Activated CD8-positive, alpha-beta memory T cell treated with anti-CD3 and anti-CD28 coated beads, Interleukin-2, amount 50 U/mL, for 1 hour (primary cell): ENCODE data around the gene ARMC12.
"Not testable (repeated sequence)": the region's sequence is repeated elsewhere in the genome, so short reads cannot be mapped to it uniquely, and the experiment has no call there.

Source experiments
- DNase-seq: peaks from one replicate; pipeline ENCODE4 v3.0.0-alpha.2; 2020; ENCODE audit errors: extremely low read depth

ARMC12 gene, protein sequence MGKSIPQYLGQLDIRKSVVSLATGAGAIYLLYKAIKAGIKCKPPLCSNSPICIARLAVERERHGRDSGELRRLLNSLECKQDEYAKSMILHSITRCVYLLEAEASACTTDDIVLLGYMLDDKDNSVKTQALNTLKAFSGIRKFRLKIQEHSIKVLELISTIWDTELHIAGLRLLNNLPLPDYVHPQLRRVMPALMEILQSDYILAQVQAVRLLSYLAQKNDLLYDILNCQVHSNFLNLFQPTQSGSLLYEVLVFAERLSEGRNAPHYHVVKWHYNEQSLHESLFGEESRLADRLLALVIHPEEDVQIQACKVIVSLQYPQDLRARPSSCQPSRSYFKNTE

DNA sequence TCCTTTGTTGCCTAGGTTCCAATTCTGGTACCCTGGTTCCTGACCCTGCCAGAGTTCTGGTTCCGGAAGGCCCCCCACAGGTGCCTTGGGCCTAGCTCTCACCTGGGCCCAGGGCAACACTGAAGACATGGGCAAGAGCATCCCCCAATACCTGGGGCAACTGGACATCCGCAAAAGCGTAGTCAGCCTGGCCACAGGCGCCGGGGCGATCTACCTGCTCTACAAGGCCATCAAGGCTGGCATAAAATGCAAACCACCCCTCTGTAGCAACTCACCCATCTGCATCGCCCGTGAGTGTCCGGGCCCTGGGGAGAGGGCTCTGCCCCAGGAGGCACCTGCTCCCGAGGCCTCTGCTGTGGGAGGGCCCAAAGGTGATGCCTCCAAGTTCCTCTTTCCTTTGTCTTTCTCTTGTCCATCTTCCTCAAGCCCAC is at the start of gene ARMC12:
ARMC12 (plus strand) TSS at position 51 of the 431 bp plus-strand sequence; CDS start at position 128, 77 bp downstream.
- no peak for DNase-seq

DNA sequence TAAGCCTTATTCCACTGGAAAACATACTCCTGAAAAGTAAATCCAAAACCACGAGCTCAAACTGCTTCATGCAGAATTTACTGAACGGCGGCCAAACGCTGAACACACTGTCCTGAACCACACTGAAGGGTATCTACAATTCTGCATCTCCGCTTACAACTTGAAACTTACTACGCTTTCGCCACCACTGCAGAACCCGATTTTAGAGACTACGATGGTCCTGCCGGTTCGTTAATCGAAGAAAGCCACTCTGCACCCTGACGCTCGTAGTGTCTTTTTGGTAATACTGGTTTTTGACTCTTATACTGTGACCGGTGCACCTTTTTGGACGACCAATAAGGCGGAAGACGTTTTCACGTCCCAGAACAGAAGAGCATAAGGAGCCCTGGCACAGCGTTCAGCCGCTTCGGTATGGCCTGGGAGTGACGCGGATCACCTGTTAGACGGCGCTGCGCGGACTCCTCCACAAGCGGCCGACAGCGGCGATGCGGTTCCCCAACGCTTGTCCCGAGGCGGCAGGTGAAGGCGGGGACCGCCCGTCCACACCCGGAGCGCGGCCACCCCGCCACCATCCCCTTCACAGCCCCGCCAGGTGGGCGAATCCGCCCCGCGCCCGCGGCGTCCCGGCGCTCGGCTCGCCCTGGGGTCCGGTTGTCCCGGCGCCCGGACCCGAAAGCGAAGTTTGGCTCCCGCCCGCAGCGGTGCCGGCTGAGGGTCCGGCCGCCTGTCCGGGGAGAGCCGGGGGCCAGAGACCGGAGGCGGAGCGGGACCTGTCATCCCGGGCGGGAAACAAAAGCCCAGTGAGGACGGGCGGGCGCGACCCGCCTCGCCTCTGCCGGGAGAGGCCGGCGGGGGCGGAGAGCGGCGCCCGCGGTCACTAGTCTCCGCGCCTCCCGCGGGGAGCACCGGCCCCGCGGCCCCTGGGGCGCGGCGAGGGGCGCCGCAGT is 48.9 kb upstream of the ARMC12 start:
- no peak for DNase-seq

DNA sequence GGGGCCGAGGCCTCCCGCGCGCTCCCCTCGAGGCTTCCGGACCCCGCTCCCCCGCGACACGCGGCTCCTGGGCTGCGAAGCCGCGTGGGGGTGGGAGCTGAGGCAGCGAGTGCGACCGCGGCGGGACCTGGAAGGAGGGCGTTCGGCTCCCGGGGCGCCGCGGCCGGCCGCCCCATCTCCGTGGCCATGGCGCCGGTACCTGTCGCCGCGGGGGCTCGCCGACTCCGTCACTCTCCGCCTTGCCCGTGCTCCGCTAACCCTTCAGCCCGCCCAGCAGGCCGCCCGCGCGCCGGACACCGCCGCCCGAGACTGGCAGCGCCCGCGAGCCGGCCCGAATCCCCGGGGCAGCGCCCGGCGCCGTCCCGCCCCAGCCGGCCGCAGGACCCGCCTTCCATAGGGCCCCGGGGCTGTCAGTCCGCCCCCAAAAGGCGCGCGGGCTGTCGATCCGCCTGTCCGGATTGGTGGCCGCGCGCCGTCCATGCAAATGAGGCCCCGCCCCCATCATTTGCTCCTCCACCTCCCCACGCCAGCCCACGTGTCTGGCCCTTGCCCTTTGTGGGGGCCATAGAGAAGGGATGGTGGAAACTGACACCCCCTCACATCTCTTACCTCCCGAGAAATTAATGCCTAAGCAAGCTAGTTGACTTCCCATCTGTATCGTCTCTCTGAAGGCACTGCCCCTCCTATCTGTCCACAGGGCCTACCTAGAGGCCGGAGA is 48.1 kb upstream of the ARMC12 start, which contains the start of gene FKBP5:
FKBP5 (minus strand) TSS at position 311 of the 718 bp plus-strand sequence. CDS start 46,091 bp downstream, outside the sequence.
- DNase-seq: peak; percentile 57

DNA sequence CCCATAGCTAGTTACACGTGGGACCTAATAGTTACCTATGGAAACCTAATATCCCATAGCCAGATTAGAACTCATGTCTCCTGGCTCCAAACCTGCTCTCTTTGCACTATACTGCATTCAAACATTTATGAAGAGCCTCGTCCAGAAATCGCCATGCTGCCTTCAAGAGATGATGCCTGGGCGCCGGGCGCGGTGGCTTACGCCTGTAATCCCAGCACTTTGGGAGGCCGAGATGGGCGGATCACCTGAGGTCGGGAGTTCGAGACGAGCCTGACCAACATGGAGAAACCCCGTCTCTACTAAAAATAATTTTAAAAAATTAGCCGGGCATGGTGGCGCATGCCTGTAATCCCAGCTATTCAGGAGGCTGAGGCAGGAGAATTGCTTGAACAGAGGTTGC is 46.8 kb upstream of the ARMC12 start:
- DNase-seq: not testable (repeated sequence)

DNA sequence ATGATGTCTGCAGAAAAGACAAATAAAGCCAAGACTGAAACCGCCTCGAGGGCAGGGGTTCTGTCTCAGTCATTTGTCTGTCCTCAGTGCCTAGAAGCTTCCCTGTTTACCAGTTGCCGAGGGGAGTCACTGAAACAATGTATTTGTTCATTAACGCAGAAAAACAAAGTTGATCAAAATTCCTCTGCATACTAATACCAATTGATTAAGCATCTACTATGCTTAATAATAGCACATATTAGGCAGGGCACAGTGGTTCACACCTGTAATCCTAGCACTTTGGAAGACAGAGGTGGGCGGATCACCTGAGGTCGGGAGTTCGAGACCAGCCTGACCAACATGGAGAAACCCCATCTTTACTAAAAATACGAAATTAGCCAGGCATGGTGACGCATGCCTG is 46.3 kb upstream of the ARMC12 start:
- no peak for DNase-seq

DNA sequence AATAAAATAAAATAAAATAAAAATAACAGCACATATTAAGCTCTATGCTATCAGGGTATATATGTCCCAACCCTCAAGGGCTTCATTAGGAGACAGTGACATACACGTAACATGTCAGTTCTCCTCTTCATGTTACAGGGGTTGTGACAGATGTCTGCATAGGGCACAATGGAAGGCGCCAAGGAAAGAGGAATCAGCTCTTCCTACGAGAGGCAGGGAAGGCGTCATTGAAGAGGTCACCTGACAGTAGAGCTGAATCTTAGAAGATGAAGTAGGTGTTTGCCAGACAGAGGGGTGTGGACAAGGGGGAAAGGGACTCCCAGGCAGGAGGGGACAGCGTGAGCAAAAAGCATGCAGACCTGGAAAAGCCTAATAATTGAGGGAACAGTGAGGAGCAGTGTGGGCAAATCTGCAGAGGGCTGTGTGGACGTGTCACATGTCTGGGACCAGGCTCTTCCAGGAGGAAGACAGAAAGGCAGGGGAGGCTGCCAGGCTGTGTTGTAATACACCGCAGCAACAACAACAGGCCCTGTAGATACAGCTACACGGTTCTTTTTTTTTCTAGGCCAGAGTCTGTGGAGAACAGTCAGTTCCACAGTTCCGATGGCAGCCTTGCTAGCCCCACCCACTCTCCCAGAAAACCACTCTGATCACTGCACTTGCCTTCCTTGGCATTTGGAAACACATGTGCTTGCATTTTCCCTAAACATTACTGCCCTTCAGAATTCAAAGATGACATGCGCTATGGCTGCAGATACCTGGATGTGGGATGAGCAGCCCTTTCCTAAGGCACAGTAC is 45.6 kb upstream of the ARMC12 start:
- DNase-seq: no peak

DNA sequence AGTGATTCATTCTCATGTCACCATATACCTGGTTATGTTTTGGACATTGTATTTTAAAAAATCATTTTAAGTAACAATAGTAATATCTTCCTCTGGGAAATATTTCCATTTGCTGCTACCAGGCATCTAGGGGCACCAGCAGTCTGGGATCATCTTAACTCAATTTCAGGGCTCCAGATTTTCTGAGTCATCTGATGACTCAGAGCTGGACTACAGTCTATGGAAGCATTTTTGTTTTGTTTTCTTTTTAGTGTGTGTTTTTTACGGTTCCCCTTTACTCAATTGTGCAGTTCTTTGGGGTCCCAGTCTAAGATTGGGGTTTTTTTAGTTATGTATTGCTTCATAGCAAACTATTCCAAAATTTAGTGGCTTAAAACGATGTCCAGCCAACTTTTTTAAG is 42.4 kb upstream of the ARMC12 start:
- no peak for DNase-seq

DNA sequence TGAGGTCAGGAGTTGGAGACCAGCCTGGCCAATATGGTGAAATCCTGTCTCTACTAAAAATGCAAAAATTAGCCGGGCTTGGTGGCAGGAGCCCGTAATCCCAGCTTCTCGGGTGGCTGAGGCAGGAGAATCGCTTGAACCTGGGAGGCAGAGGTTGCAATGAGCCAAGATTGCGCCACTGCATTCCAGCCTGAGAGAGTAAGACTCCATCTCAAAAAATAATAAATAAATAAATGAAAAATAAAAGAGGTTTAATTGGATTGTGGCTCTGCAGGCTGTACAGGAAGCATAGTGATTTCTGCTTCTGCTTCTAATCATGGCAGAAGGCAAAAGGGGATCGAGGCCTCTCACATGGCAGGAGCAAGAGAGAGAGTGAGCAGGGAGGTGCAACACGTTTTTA is 38.4 kb upstream of the ARMC12 start:
- not testable (repeated sequence) for DNase-seq

DNA sequence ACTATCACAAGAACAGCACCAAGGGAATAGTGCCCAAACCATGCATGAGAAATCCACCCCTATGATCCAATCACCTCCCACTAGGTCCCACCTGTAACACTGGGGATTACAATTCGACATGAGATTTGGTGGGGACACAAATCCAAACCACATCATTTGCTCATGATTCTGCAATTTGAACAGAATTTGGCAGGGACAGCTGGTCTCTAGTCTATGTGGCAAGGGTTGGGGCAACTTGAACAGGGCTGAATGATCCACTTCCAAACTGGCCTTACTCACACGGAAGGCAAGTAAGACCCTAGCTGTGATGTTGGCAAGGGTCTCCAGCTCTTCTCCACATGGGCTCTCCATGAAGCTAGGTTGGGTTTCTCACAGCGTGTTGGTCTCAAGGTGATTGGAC is 38.0 kb upstream of the ARMC12 start:
- no peak for DNase-seq

DNA sequence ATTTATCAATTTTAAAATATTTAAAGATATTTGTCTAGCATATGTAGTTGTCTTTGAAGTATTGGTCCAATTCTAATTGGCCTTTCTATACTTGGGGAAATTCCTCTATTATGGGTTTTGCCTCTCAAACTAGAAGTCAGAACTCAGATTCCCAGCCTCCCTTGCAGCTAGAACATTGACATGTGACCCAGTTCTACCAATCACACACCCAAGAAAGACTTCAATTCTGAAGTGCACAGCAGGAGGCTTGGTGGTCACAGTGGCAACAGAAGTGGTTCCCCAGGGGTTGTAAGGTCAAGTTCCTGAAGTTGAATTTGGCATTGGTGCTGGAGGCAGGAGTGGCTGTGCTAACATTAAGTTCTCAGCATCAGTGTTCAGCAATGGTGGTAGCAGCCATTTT is 33.3 kb upstream of the ARMC12 start:
- DNase-seq: no peak

DNA sequence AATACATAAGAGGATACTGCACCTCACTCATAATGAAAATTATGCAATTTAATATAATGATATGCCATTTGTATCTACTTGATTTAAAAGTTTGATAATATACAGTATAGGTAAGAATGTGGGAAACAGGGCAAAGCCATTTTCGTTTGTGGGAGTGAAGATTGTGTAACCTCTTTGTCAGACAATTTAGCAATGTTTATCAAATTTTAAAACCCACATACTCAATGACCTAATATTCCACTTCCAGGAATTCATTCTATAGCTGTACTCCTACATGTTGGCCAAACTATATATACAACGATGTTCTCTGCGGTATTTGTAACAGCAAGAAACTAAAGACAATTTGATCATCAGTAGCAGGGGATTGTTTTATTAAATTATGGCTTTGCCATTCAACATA is 30.4 kb upstream of the ARMC12 start:
- DNase-seq: no peak

DNA sequence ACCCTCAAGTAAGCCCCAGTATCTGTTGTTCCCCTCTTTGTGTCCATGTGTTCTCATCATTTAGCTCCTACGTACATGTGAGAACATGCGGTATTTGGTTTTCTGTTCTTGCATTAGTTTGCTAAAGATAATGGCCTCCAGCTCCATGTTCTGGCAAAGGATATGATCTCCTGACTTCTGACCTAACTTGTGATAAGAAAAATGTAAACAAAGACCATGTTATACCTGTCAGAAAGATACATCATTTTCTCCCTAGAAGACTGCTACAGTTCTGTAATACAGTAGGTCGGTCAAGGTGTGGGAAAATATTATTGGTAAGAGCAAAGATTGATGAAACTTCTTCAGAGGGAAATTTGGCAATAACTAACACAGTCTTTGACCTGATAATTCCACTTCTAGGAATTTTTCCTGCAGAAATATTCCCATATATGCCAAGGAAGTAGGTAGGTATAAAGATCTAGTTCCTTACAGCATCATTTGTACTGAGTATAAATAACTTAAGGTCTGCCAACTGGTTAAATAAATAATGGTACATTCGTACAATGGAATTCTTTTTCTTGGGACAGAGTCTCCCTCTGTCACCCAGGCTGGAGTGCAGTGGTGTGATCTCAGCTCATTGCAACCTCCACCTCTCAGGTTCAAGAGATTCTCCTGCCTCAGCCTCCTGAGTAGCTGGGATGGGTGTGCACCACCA is 29.0 kb upstream of the ARMC12 start:
- DNase-seq: no peak

DNA sequence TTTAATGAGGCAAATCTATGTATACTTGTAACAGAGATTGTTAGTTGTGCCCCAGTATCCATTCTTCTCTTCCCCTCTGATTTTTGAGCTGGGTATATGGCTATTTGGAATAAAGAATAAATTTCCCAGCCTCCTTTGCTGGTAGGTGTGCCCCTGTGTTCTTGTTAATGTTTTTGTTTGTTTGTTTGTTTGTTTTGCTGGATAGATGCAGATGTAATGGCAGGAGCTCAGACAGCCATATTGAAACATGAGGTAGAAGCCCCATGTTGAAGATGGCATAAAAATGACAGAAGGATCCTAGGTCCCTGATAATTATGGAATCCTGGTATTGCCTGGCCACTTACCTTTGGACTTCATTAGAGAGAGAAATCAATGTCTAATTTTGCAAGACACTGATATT is 28.2 kb upstream of the ARMC12 start:
- no peak for DNase-seq

DNA sequence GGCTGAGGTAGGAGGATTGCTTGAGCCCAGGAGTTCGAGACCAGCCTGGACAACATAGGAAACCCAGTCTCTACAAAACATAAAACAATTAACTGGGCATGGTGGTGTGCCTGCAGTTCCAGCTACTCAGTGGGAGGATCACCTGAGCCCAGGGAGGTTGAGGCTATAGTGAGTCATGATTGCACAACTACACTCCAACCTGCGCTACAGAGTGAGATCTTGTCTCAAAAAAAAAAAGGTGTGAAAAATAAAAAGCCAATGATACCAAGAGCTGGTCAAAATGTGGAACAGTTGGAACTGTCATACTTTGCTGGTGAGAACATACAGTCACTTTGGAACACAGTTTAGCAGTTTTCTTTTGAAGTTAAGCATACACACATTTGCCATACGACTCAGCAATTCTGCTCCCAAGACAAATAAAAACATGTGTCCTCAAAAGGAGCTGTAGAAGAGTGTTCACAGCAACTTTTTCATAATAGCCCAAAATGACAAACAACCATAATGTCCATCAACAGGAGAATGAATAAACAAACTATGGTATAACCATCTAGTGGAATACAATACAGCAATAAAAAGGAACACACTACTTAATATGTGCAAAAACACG is 26.5 kb upstream of the ARMC12 start:
- DNase-seq: no peak

DNA sequence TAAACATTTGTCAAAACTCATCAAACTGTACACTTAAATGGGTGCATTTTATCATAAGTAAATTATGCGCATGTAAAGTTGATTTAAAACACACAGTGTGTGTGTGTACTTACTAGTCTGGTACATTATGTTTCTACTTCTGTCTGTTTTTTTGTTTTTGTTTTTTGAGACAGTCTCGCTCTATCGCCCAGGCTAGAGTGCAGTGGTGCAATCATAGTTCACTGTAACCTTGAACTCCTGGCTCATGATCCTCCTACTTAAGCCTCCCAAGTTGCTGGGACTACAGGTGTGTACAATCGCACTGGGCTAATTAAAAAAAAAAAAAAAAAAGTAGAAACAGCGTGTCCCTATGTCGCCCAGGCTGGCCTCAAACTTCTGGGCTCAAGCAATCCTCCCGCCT is 25.1 kb upstream of the ARMC12 start:
- no peak for DNase-seq

DNA sequence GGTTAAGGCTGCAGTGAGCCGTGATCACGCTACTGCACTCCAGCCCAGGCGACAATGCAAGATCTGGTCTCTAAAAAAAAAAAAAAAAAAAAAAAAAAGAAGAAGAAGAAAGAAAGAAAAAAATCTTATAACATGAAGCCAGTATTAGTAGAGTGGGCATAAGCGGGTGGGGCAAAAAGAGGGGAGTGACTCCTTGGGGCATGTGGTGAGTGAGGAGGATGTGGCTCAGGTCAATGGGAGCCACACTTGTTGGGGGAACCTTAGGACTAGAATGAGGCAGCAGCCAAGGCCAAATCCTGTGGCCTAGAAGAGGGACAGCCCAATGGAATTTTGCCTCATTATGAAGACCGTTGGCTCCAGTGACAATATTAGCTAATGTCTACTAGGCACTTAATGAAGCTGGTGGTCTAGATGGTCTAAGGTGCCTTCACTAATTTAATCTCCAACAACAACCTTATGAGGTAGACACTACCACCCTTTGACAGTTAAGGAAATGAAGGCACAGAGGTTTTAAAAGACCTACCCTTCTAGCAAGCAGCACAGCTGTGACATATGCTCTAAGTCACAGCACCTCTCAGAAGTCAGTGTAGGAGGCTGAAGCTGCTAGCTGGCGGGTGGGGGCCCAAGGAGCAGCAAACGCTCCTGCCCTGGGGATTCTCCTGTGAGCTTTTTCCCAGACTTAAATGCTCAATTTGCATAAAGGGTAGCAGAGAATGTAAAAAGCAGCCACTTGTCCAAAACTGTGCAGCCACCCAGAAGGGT is 23.6 kb upstream of the ARMC12 start:
- no peak for DNase-seq

DNA sequence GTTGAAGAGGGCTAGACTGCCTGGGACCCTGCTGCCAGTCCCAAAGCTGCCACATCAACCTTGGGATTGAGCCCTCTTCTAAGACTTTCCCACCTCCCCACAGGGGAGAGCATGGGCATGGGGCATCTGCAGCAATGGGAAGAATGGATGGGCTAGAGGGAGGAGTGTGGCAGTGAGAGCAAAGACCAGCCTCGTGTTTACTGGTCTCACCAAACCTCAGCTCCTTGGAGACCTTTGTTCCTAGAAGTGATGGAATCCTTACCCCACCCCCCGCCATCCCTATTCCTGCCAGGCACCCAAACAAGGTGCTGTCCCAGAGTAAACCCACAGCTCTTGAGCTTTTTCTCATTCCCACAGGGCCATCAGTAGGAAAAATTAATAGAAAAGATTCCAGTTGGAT is 20.0 kb upstream of the ARMC12 start:
- no peak for DNase-seq

DNA sequence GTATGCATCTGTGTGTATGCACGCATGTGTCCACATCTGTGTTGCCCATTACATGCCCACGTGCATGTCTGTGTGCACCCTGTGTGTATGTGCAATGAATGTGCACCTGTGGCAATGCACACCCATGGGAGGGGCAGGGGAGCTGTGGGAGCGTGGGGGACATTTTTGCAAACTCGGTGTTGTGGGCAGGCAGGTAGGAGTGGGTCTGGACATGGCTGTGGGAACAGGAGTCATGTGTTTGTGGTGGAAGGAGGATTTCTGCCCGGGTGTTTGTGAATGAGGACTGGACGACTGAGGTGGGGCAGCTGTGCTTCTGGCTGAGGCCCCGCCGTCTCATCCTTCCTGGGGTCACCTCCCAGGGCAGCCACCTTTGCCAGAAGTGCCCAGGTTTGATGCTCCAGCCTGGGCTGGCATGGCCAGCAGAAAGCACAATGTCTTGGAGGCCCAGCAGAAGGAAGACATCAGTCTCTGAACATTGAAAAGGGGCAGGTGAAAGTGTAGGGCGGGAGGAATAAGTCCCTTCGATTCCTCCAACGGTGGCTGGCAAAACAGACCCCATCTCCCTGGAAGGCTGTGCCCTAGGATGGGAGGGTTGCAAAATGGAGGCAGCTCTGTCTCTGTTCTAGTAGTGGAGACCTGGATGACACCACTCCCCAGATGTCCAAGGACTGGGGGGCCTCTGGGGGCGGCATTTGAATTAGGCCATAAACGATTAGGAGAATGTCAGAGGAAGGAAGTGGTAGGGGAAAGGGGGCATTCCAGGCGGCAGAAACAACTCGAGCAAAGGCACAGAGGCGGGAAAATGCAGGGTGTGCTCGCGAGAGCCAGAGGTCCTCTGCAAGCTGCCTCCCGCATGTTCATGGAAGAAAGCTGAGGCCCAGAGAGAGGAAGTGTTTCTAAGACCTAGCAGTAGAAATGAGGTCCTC is 19.1 kb upstream of the ARMC12 start:
- DNase-seq: no peak
